Activated CD8-positive, alpha-beta memory T cell treated with anti-CD3 and anti-CD28 coated beads for 24 hours (primary cell): ENCODE results near the gene HPSE2.
"Not testable (repeated sequence)": the region's sequence is repeated elsewhere in the genome, so short reads cannot be mapped to it uniquely, and the experiment has no call there.

ENCODE experiments used
- DNase-seq: peaks from one replicate; pipeline ENCODE4 v3.0.0-alpha.2; 2020

Gene HPSE2

GRCh38 chr10:98538472-98538871, 697.2 kb downstream of the HPSE2 start:
- DNase-seq = no peak

DNA sequence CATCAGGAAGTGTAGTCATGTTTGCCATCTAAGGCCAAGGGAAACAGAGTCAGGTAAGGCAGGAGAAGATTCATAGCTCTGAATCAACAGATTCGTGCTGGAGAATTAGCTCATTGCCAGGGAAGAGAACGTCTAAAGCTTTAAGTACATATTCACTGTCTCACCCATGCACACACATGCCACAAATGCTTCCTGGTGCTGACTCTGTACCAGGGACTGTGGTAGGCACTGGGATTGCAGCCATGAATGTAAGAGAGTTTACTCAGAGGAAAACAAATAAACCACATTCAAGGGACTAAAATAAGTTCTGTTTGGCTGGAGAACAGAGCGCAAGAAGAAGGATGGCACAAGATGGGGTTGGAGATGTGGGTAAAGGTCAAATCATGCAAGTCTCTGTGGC, 699.1 kb downstream of the HPSE2 start:
- DNase-seq = no peak

- DNase-seq = no peak
These were observed 701.8 kb downstream of the HPSE2 start for GRCh38 chr10:98533746-98534445.

DNA sequence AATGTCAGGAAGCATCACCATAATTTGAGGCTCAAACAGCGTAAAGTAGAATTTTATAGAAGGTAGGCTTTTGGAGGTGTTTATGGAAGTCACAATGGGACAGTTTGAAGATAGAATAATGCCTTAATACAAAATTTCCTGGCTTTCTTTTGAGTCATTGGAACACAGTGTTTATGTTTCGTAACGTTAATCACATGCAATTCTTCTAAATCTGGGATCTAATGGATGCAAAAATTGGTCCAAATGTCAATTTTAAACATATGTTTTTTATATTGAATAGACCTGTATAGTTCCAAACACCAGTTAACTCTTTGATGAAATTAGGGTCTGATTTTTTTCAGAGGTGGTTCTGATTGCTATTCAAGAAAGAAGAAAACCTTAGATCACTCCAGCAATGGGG, 702.4 kb downstream of the HPSE2 start:
- no peak for DNase-seq

DNA sequence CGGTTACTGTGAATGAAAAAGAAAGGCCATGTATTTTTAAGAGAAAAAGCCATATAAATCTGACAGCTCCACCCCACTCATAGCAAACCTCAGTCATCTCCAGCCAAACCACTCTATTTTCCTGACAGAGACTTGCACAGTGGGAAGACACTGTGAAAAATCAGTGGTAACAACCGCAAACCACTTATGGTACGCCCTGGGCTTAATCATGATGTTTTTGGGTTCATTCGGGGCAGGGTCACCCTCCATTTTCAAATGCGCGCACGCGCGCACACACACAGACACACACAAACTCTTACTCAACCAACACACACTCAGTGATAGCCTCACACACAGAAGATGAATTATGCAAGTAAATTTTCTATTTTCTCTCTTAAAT, 706.9 kb downstream of the HPSE2 start:
- no peak for DNase-seq

DNA sequence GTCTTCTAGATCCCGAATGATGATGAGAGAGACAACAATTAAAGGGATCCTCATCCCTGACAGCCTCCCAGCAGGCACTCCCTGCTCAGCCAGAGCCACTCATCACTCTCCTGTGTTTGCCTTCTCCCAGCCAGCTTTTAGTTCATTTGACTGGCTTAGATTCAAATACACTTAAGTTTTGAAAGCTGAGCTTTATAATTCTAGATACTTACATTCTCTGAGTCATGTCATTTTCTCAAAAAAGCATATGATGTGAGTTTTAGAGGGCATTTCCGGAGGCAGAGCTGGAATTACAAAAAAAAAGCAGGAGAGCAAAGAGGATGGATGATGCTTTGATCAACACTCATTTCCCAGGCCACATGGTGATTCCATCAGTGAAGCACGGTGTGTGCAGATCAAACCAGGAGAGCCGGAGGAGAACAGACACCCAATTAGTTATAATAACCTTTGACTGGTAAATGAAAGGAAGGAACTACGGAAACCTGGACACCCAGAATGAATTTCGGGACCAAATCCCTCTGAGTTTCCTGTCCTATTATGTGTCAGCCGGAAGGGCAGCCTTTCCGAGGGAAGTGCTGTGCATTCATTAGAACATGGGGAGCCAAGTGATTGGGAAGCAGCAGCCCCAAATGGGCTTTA, 707.4 kb downstream of the HPSE2 start:
- DNase-seq = no peak

GRCh38 chr10:98525969-98526368, 709.7 kb downstream of the HPSE2 start:
- DNase-seq = no peak

DNA sequence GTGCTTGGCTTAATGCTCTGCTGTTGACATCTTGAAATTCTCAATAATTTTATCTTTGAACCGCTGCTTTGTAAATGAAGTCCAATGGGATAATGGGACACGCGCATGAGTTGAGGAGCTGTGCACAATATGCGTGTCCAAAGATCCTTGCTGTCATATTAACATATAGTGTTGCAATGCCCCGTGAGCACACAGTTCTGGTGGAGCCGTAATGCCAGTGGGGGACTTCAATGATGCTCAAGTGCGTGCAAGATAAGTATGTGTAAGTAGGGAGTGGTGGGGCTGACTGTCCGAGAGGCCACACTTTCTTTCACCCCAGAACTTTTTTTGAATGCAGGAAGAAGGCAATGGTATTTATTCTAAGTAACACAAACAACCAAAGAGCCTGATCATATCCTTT, 711.5 kb downstream of the HPSE2 start:
- DNase-seq = no peak

GRCh38 chr10:98519841-98520240, 715.8 kb downstream of the HPSE2 start:
- no peak for DNase-seq

DNA sequence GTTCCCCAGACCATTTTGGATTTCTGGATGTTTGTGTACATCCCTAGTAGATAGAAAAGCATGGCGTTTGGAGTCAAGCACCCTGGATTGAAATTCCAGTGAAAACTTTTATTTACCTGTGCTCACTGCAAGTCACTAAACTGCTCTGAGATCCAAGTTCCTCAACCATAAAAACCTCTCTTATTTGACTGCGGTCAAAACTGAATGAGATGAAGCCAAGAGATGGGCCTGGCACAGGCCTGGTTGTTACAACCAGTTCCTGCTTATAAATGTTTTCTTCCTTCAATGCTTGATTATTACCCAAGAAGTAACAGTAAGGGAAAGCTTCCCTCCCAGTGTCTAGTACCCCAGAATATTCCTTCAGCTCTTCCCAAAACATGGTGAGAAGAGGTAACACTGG, 718.0 kb downstream of the HPSE2 start:
- no peak for DNase-seq

DNA sequence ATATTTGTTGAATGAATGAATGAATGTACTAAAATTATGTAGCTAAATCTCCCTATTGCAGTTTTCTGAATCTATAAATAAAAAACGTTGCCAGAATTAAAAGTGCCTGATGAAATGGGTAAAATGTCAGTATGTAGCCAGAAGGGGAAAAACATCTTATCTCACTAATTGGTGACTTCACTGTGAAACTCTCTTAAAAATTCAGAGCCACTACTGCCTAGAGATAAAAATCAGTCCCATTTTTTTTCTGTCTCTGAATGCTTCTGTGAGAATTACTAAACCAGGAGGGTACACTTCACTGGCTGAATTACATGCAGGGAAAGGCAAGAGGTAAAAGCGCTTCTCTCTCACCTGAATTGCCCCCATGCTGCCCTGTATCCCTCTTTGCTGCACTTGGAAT, 719.3 kb downstream of the HPSE2 start:
- no peak for DNase-seq

GRCh38 chr10:98513704-98514103, 721.9 kb downstream of the HPSE2 start:
- no peak for DNase-seq

- no peak for DNase-seq
These were observed 723.8 kb downstream of the HPSE2 start for GRCh38 chr10:98511876-98512275.

GRCh38 chr10:98510412-98510995, 725.1 kb downstream of the HPSE2 start:
- no peak for DNase-seq

DNA sequence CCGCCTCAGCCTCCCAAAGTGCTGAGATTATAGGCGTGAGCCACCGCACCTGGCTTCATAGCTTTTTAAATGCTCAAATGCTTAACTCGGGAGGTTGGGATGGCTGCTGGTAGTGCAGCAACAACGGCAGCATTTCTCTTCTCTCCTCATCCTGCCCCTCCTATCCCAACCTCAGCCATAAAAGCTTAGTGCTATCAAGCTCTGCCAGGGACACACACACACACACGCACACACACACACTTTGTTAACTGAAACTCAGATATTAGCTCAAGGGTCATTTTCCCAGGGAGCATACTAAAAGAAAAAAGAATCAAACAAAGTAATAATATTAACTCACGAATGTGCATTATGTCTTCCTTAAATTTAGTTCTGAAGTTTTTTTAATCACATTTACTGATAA, 725.9 kb downstream of the HPSE2 start:
- DNase-seq = no peak

DNA sequence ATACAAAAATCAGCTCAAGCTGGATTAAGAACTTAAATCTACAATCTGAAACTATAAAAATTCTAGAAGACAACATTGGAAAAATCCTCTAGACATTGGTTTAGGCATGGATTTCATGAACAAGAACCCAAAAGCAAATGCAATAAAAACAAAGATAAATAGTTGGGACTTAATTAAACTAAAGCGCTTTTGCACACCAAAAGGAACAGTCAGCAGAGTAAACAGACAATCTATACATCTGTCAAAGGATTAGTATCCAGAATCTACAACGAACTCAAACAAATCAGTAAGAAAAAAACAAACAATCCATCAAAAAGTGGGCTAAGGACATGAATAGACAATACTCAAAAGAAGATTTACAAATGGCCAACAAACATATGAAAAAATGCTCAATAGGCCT, 733.1 kb downstream of the HPSE2 start:
- DNase-seq = not testable (repeated sequence)

- DNase-seq = no peak
These were observed 742.9 kb downstream of the HPSE2 start for GRCh38 chr10:98492763-98493162.

DNA sequence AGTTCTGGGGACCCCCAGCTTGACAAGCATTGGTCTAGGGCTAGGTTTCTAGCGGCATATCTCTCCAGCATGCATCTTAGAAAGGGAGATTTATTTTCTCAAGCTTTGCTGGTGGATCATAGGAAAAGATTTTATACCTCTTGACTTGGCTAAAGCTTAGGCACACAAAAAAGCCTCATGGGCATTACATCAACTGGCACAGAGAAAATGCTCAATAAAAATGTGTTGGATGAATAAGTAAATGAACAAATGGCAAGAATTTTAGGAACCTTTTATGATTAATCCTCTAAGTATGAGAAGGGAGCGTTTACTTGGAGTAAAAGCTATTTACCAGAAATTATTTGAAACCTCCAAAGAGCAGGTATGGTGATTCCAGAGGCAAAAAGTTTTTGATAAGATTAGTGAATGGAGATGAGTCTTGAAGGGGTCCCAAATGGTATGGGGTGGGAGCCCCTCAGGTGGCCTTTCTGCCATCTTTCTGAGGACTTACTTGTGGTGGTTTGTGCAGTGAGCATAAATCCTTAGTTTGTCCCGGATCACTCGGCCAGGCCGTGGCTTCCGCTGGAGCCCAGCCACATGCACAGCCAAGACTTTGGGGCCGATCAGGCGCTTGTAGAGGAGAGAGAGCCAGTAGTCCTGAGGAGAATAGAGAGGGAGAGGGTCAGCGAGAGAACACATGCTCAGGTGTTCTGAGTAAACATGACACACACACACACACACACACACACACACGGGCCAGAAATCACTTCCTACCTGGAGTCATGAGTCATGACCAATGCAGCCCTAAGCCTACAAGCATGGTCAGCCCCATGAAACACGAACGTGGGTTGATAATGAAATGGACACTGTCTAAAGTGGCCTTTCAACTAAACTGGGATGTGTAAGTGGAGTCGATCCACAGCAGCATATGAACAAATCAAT, 745.8 kb downstream of the HPSE2 start:
- no peak for DNase-seq

GRCh38 chr10:98488669-98489430, 746.8 kb downstream of the HPSE2 start:
- DNase-seq = no peak

- no peak for DNase-seq
These were observed 748.0 kb downstream of the HPSE2 start for GRCh38 chr10:98487649-98488048.

DNA sequence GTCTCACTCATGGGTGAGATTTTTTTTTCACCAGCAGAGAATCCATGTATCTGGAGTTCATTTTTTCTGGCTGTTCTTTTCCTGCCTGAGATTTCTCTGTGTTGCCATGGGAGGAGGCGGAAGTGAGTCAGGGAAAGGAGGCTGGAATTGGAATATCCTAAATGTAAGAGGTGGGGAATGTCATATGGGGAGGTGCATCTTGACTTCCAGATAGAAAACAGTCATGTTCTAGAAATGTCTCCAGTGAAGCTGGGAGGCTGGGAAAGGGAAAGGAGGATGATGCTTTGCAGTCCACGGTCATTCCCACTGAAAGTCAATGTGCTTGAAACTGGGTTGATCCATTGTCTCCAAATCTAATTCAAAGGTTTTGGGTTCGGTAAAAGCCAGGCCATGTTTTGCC, 749.2 kb downstream of the HPSE2 start:
- no peak for DNase-seq

DNA sequence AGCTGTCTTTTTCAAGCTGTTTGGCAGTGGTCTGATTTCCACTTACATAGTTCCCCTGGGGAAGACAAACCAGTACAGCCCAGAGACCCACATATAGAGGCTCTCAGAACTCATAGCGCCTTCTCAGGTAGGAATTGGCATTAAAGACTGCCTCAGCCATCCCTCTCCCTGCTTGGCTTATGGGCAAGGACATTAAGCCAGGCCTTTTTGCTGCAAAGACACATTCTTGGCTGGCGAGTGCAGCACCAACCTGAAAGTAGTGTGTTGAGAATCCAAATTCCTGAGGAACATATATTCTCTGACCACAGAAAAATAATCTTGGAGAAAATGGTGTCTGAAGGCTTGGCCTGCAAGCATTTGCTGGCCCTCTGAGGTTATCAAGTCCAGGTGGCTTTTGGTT, 749.7 kb downstream of the HPSE2 start:
- DNase-seq = no peak

GRCh38 chr10:98483658-98484057, 752.0 kb downstream of the HPSE2 start:
- DNase-seq = no peak
